Caco-2 (cell line): ENCODE data around the gene TMEFF2. TPM values are rescaled to one million over a fixed set of nuclear protein-coding genes. Genes with fewer than 3 reads are reported as not detected.
"Not testable (repeated sequence)": the region's sequence is repeated elsewhere in the genome, so short reads cannot be mapped to it uniquely, and the experiment has no call there.

Experiments
- BruUV-seq: library from RNA; stranded (reverse); fragments of 400-500 nt; replicated peaks from 2 replicates; lab custom pipeline; 2021; lab: Mats Ljungman, UMichigan
- CTCF ChIA-PET: fragments of 300-600 bp; sonication (Branson Sonifier 250); formaldehyde crosslinking; loops from one replicate; lab custom pipeline; 2022; ENCODE audit warnings: antibody characterized with exemption; lab: Charles Lee
- POLR2A ChIA-PET: fragments of 300-600 bp; sonication (Branson Sonifier 250); formaldehyde crosslinking; loops from one replicate; lab custom pipeline; 2022; ENCODE audit warnings: antibody characterized with exemption; lab: Charles Lee
- DNase-seq, 2 experiments: peaks; one replicate each; pipeline versions ENCODE4 v3.0.0 to v3.0.0-alpha.2; 2020 to 2022
- H3K27me3 ChIP-seq: replicated peaks from 2 replicates; pipeline ENCODE4 v1.6.0; 2011; ENCODE audit warnings: low read length; ENCODE audit not compliant: control insufficient read depth, insufficient read depth
- H3K36me3 ChIP-seq: 2 replicates; pipeline ENCODE4 v1.5.1; 2011; ENCODE audit warnings: low read length; ENCODE audit not compliant: control insufficient read depth, insufficient read depth
- H3K4me1 ChIP-seq: fragments of 250-450 bp; sonication (Bioruptor Pico); 2 replicates; pipeline ENCODE4 v1.5.1; 2020; ENCODE audit warnings: mild to moderate bottlenecking
- H3K4me3 ChIP-seq: 2 replicates; pipeline ENCODE4 v1.5.1; 2011; ENCODE audit warnings: low read depth, mild to moderate bottlenecking, control low read depth, low read length
- H3K9me3 ChIP-seq: fragments of 250-450 bp; sonication (Bioruptor Pico); 2 replicates; pipeline ENCODE4 v1.5.1; 2020; ENCODE audit warnings: mild to moderate bottlenecking, moderate library complexity
- H3K27ac Mint-ChIP-seq: one replicate; pipeline ENCODE4 v1.8.0; 2022; ENCODE audit warnings: mixed read lengths; ENCODE audit not compliant: unreplicated experiment
- H3K27me3 Mint-ChIP-seq: one replicate; pipeline ENCODE4 v1.8.0; 2022; ENCODE audit warnings: mixed read lengths; ENCODE audit not compliant: insufficient read depth, unreplicated experiment
- H3K36me3 Mint-ChIP-seq: one replicate; pipeline ENCODE4 v1.8.0; 2022; ENCODE audit warnings: mild to moderate bottlenecking, mixed read lengths; ENCODE audit not compliant: insufficient read depth, unreplicated experiment
- H3K4me1 Mint-ChIP-seq: one replicate; pipeline ENCODE4 v1.8.0; 2022; ENCODE audit warnings: low read depth, mixed read lengths; ENCODE audit not compliant: unreplicated experiment
- H3K4me3 Mint-ChIP-seq: one replicate; pipeline ENCODE4 v1.8.0; 2022; ENCODE audit warnings: mild to moderate bottlenecking, moderate library complexity, mixed read lengths; ENCODE audit not compliant: unreplicated experiment
- H3K9me3 Mint-ChIP-seq: one replicate; pipeline ENCODE4 v1.8.0; 2022; ENCODE audit warnings: mixed read lengths; ENCODE audit not compliant: unreplicated experiment
- intact Hi-C: fragments of 100-400 bp; cut with micrococcal nuclease; formaldehyde crosslinking; loops from one replicate; pipeline ENCODE4 v1.10.0; 2022; ENCODE audit not compliant: unreplicated experiment
- total RNA-seq: library from RNA; stranded (reverse); gene quantifications from 2 replicates; pipeline ENCODE4 v1.2.3, GENCODE V29; 2022
- TF ChIP-seq, protein P1 (sequence below), 2 experiments: fragments of 200-600 bp in 1 of 2; IDR thresholded peaks; 1 replicate in 1 of 2; 2 replicates in 1 of 2; pipeline versions ENCODE4 v1.5.1 to v1.8.0; 2011 to 2022; ENCODE audit warnings: antibody characterized with exemption in 1 of 2, control low read depth in 1 of 2, inconsistent platforms in 1 of 2, low read depth in 1 of 2, low read length in 1 of 2, mild to moderate bottlenecking in 1 of 2, moderate library complexity in 1 of 2; ENCODE audit not compliant: insufficient read depth in 1 of 2, severe bottlenecking in 1 of 2, unreplicated experiment in 1 of 2

Gene TMEFF2
- total RNA-seq, 1 experiment from 2014 or later, result not detected

GRCh38 chr2:192090911-192091310, 103.8 kb downstream of the TMEFF2 start:
- CTCF ChIA-PET, result no interaction called here
- BruUV-seq, result no TSS peak
- H3K4me3 ChIP-seq, result no peak overlapping the region
- Mint-ChIP-seq H3K27ac (no peak overlapping the region), H3K9me3 (no peaks in the 10 kb centered on the region), H3K36me3 (no peaks in the 10 kb centered on the region), H3K27me3 (peaks cover 9% of the 10 kb centered on the region), H3K4me1 (no peaks in the 10 kb centered on the region), H3K4me3 (no peak overlapping the region)
- no peaks in the 10 kb centered on the region for H3K4me1 ChIP-seq
- intact Hi-C loops, result no loop called here
- TF ChIP-seq, protein P1, sequence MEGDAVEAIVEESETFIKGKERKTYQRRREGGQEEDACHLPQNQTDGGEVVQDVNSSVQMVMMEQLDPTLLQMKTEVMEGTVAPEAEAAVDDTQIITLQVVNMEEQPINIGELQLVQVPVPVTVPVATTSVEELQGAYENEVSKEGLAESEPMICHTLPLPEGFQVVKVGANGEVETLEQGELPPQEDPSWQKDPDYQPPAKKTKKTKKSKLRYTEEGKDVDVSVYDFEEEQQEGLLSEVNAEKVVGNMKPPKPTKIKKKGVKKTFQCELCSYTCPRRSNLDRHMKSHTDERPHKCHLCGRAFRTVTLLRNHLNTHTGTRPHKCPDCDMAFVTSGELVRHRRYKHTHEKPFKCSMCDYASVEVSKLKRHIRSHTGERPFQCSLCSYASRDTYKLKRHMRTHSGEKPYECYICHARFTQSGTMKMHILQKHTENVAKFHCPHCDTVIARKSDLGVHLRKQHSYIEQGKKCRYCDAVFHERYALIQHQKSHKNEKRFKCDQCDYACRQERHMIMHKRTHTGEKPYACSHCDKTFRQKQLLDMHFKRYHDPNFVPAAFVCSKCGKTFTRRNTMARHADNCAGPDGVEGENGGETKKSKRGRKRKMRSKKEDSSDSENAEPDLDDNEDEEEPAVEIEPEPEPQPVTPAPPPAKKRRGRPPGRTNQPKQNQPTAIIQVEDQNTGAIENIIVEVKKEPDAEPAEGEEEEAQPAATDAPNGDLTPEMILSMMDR (IDR thresholded peaks at IDR 0.05; ENCODE audit: insufficient read depth in 1 of 2, low read depth in 1 of 2, low read length in 1 of 2, severe bottlenecking in 1 of 2, unreplicated experiment in 1 of 2), result no peak
- no peaks in the 10 kb centered on the region for H3K9me3 ChIP-seq
- POLR2A ChIA-PET, result no interaction called here
- H3K27me3 ChIP-seq, result no peaks in the 10 kb centered on the region
- no peaks in the 10 kb centered on the region for H3K36me3 ChIP-seq
- DNase-seq, result no peak

GRCh38 chr2:192087398-192087958, 107.3 kb downstream of the TMEFF2 start:
- CTCF ChIA-PET, result no interaction called here
- H3K9me3 Mint-ChIP-seq, result no peaks in the 10 kb centered on the region
- H3K27me3 Mint-ChIP-seq, result peaks cover 6% of the 10 kb centered on the region
- Histone ChIP-seq H3K27me3 (no peaks in the 10 kb centered on the region), H3K9me3 (no peaks in the 10 kb centered on the region), H3K4me1 (no peaks in the 10 kb centered on the region), H3K36me3 (no peaks in the 10 kb centered on the region), H3K4me3 (no peak overlapping the region)
- POLR2A ChIA-PET, result no interaction called here
- DNase-seq, result no peak
- intact Hi-C loops, result no loop called here
- BruUV-seq, result no TSS peak
- no peaks in the 10 kb centered on the region for H3K36me3 Mint-ChIP-seq
- TF ChIP-seq, protein P1 (IDR thresholded peaks at IDR 0.05; ENCODE audit: insufficient read depth in 1 of 2, low read depth in 1 of 2, low read length in 1 of 2, severe bottlenecking in 1 of 2, unreplicated experiment in 1 of 2), result no peak
- H3K27ac Mint-ChIP-seq, result no peak overlapping the region
- no peak overlapping the region for H3K4me3 Mint-ChIP-seq
- H3K4me1 Mint-ChIP-seq, result no peaks in the 10 kb centered on the region

DNA sequence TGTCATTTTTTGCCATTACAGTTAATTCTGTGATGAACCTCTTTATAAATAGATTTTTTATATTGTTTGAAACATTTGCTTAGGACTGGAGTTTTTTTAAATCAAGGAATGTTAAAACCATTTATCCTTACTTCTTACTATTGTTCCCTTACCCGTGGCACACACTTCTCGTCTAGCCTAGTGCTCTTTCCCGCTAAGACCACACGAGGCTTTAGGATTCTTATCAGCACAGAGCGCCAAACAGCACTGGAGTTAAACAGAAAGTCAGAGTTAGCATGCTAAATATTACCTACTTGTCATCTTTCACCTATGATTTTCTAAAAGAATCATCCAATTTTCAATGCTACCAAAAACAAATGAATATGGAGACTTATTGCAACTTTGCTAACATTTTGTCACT, 112.6 kb downstream of the TMEFF2 start:
- intact Hi-C loops, result no loop called here

DNA sequence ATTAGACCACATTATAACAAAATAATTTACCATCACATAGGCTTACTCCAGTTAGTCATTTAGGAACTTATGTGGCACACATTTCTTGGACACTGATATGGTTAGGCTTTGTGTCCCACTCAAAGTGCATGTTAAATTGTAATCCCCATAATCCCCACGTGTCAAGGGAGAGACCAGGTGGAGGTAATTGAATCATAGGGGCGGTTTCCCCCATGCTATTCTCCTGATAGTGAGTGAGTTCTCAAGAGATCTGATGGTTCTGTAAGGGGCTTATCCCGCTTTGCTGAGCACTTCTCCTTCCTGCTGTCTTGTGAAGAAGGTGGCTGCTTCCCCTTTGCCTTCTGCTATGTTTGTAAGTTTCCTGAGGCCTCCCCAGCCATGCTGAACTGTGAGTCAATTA, 114.6 kb downstream of the TMEFF2 start:
- H3K27ac Mint-ChIP-seq, POLR2A ChIA-PET, CTCF ChIA-PET, H3K4me3 Mint-ChIP-seq, intact Hi-C loops, H3K9me3 Mint-ChIP-seq, DNase-seq, H3K4me1 Mint-ChIP-seq, H3K4me3 ChIP-seq, H3K9me3 ChIP-seq, H3K4me1 ChIP-seq, H3K27me3 Mint-ChIP-seq, H3K27me3 ChIP-seq, BruUV-seq, H3K36me3 ChIP-seq, H3K36me3 Mint-ChIP-seq: not testable (repeated sequence)

More for the DNA sequence above, 112.6 kb downstream of the TMEFF2 start:
- H3K4me1 Mint-ChIP-seq, result no peaks in the 10 kb centered on the region
- BruUV-seq, result no TSS peak
- peaks cover 6% of the 10 kb centered on the region for H3K27me3 Mint-ChIP-seq
- H3K4me1 ChIP-seq, result no peaks in the 10 kb centered on the region
- POLR2A ChIA-PET, result no interaction called here
- H3K9me3 ChIP-seq, result no peaks in the 10 kb centered on the region
- H3K36me3 Mint-ChIP-seq, result no peaks in the 10 kb centered on the region
- no peak overlapping the region for H3K4me3 Mint-ChIP-seq
- no peaks in the 10 kb centered on the region for H3K9me3 Mint-ChIP-seq
- no peak for DNase-seq
- no peaks in the 10 kb centered on the region for H3K27me3 ChIP-seq
- no peak overlapping the region for H3K27ac Mint-ChIP-seq
- CTCF ChIA-PET, result no interaction called here
- no peak overlapping the region for H3K4me3 ChIP-seq
- TF ChIP-seq, protein P1 (IDR thresholded peaks at IDR 0.05; ENCODE audit: insufficient read depth in 1 of 2, low read depth in 1 of 2, low read length in 1 of 2, severe bottlenecking in 1 of 2, unreplicated experiment in 1 of 2), result no peak
- no peaks in the 10 kb centered on the region for H3K36me3 ChIP-seq
